ENCODE data around the gene ARPC5L. TPM values are rescaled to one million over a fixed set of nuclear protein-coding genes. Genes with fewer than 3 reads are reported as not detected.
A peak's percentile ranks its signal among the peaks of the same experiment; 100 is the strongest.

Gene ARPC5L
- total and polyA plus RNA-seq, 2 donors, result 22.3 to 46.4 TPM

DNA sequence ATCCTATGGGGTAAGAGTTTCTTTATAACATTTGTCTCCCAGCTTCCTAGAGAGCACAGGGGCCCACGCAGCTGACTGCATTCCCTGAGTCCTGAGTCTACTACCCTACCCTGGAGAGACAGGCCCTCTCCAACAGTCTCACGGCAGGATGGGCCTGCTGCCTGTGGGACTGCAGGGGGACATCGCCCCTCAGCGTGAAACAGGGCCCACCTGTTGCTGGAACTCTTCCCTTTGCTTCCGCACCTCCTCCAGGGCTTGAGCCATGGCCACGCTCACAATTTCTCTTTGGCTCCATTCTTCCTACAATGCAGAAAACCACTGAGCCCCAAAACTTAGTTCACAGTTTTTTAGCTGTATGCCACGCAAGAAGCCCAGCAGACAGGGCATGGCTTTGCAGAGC is 28.2 kb downstream of the ARPC5L start:
- Histone ChIP-seq H3K4me3 (ENCODE audit: low read length in 2 of 2) (no peak overlapping the region), H3K9me3 (ENCODE audit: control insufficient read depth in 2 of 2, insufficient read depth in 1 of 2, low read length in 1 of 2) (peaks cover 2% of the 10 kb centered on the region in 2 donors), H3K36me3 (ENCODE audit: control insufficient read depth in 2 of 2, insufficient read depth in 2 of 2, low read length in 1 of 2) (peaks cover 42 to 59% of the 10 kb centered on the region in 2 donors), H3K27ac (ENCODE audit: low read depth in 1 of 2, low read length in 1 of 2) (no peak overlapping the region), H3K4me1 (ENCODE audit: control insufficient read depth in 2 of 2, insufficient read depth in 2 of 2, low read length in 2 of 2) (no peaks in the 10 kb centered on the region), H3K27me3 (ENCODE audit: control insufficient read depth in 2 of 2, insufficient read depth in 1 of 2, low read length in 1 of 2) (peaks cover 22 to 71% of the 10 kb centered on the region in 2 donors)
- WGBS, result over 99% methylated on average over 7 of the region's 7 CpGs
- no peak for DNase-seq (ENCODE audit: low read depth in 6 of 9, low spot score in 9 of 9)

DNA sequence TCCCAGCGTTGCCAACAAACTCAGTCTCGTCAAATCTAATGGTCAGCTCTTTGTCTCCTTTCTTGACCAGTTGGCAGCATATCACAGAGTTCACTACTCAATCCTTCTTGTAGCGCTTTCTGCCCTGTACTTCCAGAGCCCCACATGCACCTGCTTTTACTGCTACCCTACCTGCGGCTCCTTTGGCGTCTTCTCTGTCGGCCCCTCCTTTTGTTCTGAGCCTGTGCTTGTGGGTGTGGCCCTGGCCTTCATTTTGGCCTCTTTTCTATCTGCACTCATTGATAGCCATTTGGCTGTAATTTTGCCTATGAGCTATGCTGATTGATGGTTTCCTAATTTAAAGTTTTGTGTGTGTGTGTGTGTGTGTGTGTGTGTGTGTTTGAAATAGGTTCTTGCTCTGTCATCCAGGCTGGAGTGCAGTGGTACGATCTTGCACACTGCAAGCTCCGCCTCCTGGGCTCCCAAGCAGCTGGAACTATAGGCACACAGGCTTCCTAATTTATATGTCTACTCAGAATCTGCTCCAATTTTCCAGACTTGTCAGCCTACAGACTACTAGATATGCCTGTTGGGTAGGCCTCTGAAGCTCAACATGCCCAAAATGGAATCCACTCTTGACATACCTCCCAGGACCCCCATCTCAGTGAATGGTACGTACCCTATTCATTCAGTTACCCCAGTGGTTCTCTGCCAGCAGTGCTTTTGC is 32.3 kb downstream of the ARPC5L start:
- Histone ChIP-seq H3K27ac (ENCODE audit: low read depth in 1 of 2, low read length in 1 of 2) (no peak overlapping the region), H3K27me3 (ENCODE audit: control insufficient read depth in 2 of 2, insufficient read depth in 1 of 2, low read length in 1 of 2) (peaks cover 18 to 54% of the 10 kb centered on the region in 2 donors), H3K4me1 (ENCODE audit: control insufficient read depth in 2 of 2, insufficient read depth in 2 of 2, low read length in 2 of 2) (no peaks in the 10 kb centered on the region), H3K9me3 (ENCODE audit: control insufficient read depth in 2 of 2, insufficient read depth in 1 of 2, low read length in 1 of 2) (peaks cover under 1 to 12% of the 10 kb centered on the region in 2 donors), H3K36me3 (ENCODE audit: control insufficient read depth in 2 of 2, insufficient read depth in 2 of 2, low read length in 1 of 2) (peaks cover 37% of the 10 kb centered on the region in 2 donors), H3K4me3 (ENCODE audit: low read length in 2 of 2) (no peak overlapping the region)
- no peak for DNase-seq (ENCODE audit: low read depth in 6 of 9, low spot score in 9 of 9)
- WGBS, result 97% methylated on average over 9 of the region's 9 CpGs

GRCh38 chr9:124894741-124895170 is 32.8 kb downstream of the ARPC5L start:
- H3K4me1 ChIP-seq (ENCODE audit: control insufficient read depth in 2 of 2, insufficient read depth in 2 of 2, low read length in 2 of 2), result no peaks in the 10 kb centered on the region
- H3K36me3 ChIP-seq (ENCODE audit: control insufficient read depth in 2 of 2, insufficient read depth in 2 of 2, low read length in 1 of 2), result peaks cover 32 to 35% of the 10 kb centered on the region in 2 donors
- H3K27me3 ChIP-seq (ENCODE audit: control insufficient read depth in 2 of 2, insufficient read depth in 1 of 2, low read length in 1 of 2), result peaks cover 15 to 54% of the 10 kb centered on the region in 2 donors
- peaks cover 0 to 12% of the 10 kb centered on the region in 2 donors for H3K9me3 ChIP-seq (ENCODE audit: control insufficient read depth in 2 of 2, insufficient read depth in 1 of 2, low read length in 1 of 2)
- no peak overlapping the region for H3K27ac ChIP-seq (ENCODE audit: low read depth in 1 of 2, low read length in 1 of 2)
- DNase-seq (ENCODE audit: low read depth in 6 of 9, low spot score in 9 of 9), result peak; percentile 33 to 82 (median 50)
- H3K4me3 ChIP-seq (ENCODE audit: low read length in 2 of 2), result no peak overlapping the region

GRCh38 chr9:124897570-124898460 is 35.9 kb downstream of the ARPC5L start:
- H3K27ac ChIP-seq (ENCODE audit: low read depth in 1 of 2, low read length in 1 of 2), result no peak overlapping the region
- no peak for DNase-seq (ENCODE audit: low read depth in 6 of 9, low spot score in 9 of 9)
- H3K36me3 ChIP-seq (ENCODE audit: control insufficient read depth in 2 of 2, insufficient read depth in 2 of 2, low read length in 1 of 2), result peaks cover 25 to 31% of the 10 kb centered on the region in 2 donors
- H3K4me1 ChIP-seq (ENCODE audit: control insufficient read depth in 2 of 2, insufficient read depth in 2 of 2, low read length in 2 of 2), result no peaks in the 10 kb centered on the region
- H3K27me3 ChIP-seq (ENCODE audit: control insufficient read depth in 2 of 2, insufficient read depth in 1 of 2, low read length in 1 of 2), result peaks cover 3 to 42% of the 10 kb centered on the region in 2 donors
- H3K4me3 ChIP-seq (ENCODE audit: low read length in 2 of 2), result no peak overlapping the region
- peaks cover 0 to 12% of the 10 kb centered on the region in 2 donors for H3K9me3 ChIP-seq (ENCODE audit: control insufficient read depth in 2 of 2, insufficient read depth in 1 of 2, low read length in 1 of 2)
- 98% methylated on average over 6 of the region's 6 CpGs for WGBS

GRCh38 chr9:124899845-124900244 is 37.9 kb downstream of the ARPC5L start:
- H3K27ac ChIP-seq (ENCODE audit: low read depth in 1 of 2, low read length in 1 of 2), result no peak overlapping the region
- H3K9me3 ChIP-seq (ENCODE audit: control insufficient read depth in 2 of 2, insufficient read depth in 1 of 2, low read length in 1 of 2), result peaks cover 0 to 12% of the 10 kb centered on the region in 2 donors
- no peak for DNase-seq (ENCODE audit: low read depth in 6 of 9, low spot score in 9 of 9)
- H3K27me3 ChIP-seq (ENCODE audit: control insufficient read depth in 2 of 2, insufficient read depth in 1 of 2, low read length in 1 of 2), result peaks cover 3 to 39% of the 10 kb centered on the region in 2 donors
- no peaks in the 10 kb centered on the region for H3K4me1 ChIP-seq (ENCODE audit: control insufficient read depth in 2 of 2, insufficient read depth in 2 of 2, low read length in 2 of 2)
- peaks cover 25 to 28% of the 10 kb centered on the region in 2 donors for H3K36me3 ChIP-seq (ENCODE audit: control insufficient read depth in 2 of 2, insufficient read depth in 2 of 2, low read length in 1 of 2)
- WGBS, result 95% methylated on average over 9 of the region's 9 CpGs
- H3K4me3 ChIP-seq (ENCODE audit: low read length in 2 of 2), result no peak overlapping the region

GRCh38 chr9:124906966-124907365 is 45.0 kb downstream of the ARPC5L start:
- Histone ChIP-seq H3K27ac (ENCODE audit: low read depth in 1 of 2, low read length in 1 of 2) (no peak overlapping the region), H3K36me3 (ENCODE audit: control insufficient read depth in 2 of 2, insufficient read depth in 2 of 2, low read length in 1 of 2) (peaks cover 14 to 22% of the 10 kb centered on the region in 2 donors), H3K4me3 (ENCODE audit: low read length in 2 of 2) (no peak overlapping the region), H3K9me3 (ENCODE audit: control insufficient read depth in 2 of 2, insufficient read depth in 1 of 2, low read length in 1 of 2) (no peaks in the 10 kb centered on the region), H3K4me1 (ENCODE audit: control insufficient read depth in 2 of 2, insufficient read depth in 2 of 2, low read length in 2 of 2) (no peaks in the 10 kb centered on the region), H3K27me3 (ENCODE audit: control insufficient read depth in 2 of 2, insufficient read depth in 1 of 2, low read length in 1 of 2) (peaks cover 0 to 12% of the 10 kb centered on the region in 2 donors)
- 97% methylated on average over 1 of the region's 1 CpG for WGBS
- DNase-seq (ENCODE audit: low read depth in 6 of 9, low spot score in 9 of 9), result no peak

GRCh38 chr9:124908098-124908497 is 46.2 kb downstream of the ARPC5L start:
- Histone ChIP-seq H3K4me3 (ENCODE audit: low read length in 2 of 2) (no peak overlapping the region), H3K27ac (ENCODE audit: low read depth in 1 of 2, low read length in 1 of 2) (no peak overlapping the region), H3K9me3 (ENCODE audit: control insufficient read depth in 2 of 2, insufficient read depth in 1 of 2, low read length in 1 of 2) (no peaks in the 10 kb centered on the region), H3K27me3 (ENCODE audit: control insufficient read depth in 2 of 2, insufficient read depth in 1 of 2, low read length in 1 of 2) (peaks cover 0 to 6% of the 10 kb centered on the region in 2 donors), H3K36me3 (ENCODE audit: control insufficient read depth in 2 of 2, insufficient read depth in 2 of 2, low read length in 1 of 2) (peaks cover 22 to 24% of the 10 kb centered on the region in 2 donors), H3K4me1 (ENCODE audit: control insufficient read depth in 2 of 2, insufficient read depth in 2 of 2, low read length in 2 of 2) (no peaks in the 10 kb centered on the region)
- DNase-seq (ENCODE audit: low read depth in 6 of 9, low spot score in 9 of 9), result no peak
- 97% methylated on average over 2 of the region's 2 CpGs for WGBS

DNA sequence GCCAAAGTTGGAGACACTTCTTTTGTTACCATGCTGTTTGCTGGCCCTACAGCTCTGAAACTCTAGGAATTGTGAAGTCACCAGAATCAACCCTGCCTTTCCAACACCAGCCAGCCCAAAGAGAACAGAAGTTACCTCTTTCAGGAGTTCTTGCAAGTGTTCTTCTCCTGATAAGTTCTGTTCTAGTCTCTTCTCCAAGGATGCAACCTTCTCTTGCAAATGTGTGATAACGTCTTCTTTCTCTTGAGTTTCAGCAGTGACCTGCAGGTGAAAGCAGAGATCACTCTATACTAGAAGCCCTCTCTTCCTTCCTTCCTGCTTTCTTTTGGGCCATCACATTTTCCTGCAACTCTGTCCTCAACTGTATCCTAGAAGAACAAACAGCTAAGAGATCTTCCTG is 49.8 kb downstream of the ARPC5L start:
- Histone ChIP-seq H3K27me3 (ENCODE audit: control insufficient read depth in 2 of 2, insufficient read depth in 1 of 2, low read length in 1 of 2) (peaks cover 0 to 4% of the 10 kb centered on the region in 2 donors), H3K4me3 (ENCODE audit: low read length in 2 of 2) (no peak overlapping the region), H3K9me3 (ENCODE audit: control insufficient read depth in 2 of 2, insufficient read depth in 1 of 2, low read length in 1 of 2) (no peaks in the 10 kb centered on the region), H3K36me3 (ENCODE audit: control insufficient read depth in 2 of 2, insufficient read depth in 2 of 2, low read length in 1 of 2) (peaks cover 26 to 31% of the 10 kb centered on the region in 2 donors), H3K4me1 (ENCODE audit: control insufficient read depth in 2 of 2, insufficient read depth in 2 of 2, low read length in 2 of 2) (no peaks in the 10 kb centered on the region), H3K27ac (ENCODE audit: low read depth in 1 of 2, low read length in 1 of 2) (no peak overlapping the region)
- no peak for DNase-seq (ENCODE audit: low read depth in 6 of 9, low spot score in 9 of 9)
- 100% methylated on average over 1 of the region's 1 CpG for WGBS

- no peaks in the 10 kb centered on the region for H3K9me3 ChIP-seq (ENCODE audit: control insufficient read depth in 2 of 2, insufficient read depth in 1 of 2, low read length in 1 of 2)
- peaks cover 0 to 2% of the 10 kb centered on the region in 2 donors for H3K27me3 ChIP-seq (ENCODE audit: control insufficient read depth in 2 of 2, insufficient read depth in 1 of 2, low read length in 1 of 2)
- no peak overlapping the region for H3K27ac ChIP-seq (ENCODE audit: low read depth in 1 of 2, low read length in 1 of 2)
- H3K4me1 ChIP-seq (ENCODE audit: control insufficient read depth in 2 of 2, insufficient read depth in 2 of 2, low read length in 2 of 2), result no peaks in the 10 kb centered on the region
- DNase-seq (ENCODE audit: low read depth in 6 of 9, low spot score in 9 of 9), result no peak
- no peak overlapping the region for H3K4me3 ChIP-seq (ENCODE audit: low read length in 2 of 2)
- WGBS, result 97% methylated on average over 2 of the region's 2 CpGs
- peaks cover 25 to 26% of the 10 kb centered on the region in 2 donors for H3K36me3 ChIP-seq (ENCODE audit: control insufficient read depth in 2 of 2, insufficient read depth in 2 of 2, low read length in 1 of 2)
Measured at GRCh38 chr9:124913378-124913777, 51.4 kb downstream of the ARPC5L start.

Measured in thymus (tissue), 11 donors.